HAP-1 (cell line): Measurements from ENCODE around the gene ARL6IP5.

Source experiments
- DNase-seq, 2 experiments: peaks; one replicate each; pipeline ENCODE4 v3.0.0-alpha.2; 2016 to 2020; ENCODE audit warnings: low spot score in 2 of 2
- H3K27me3 ChIP-seq: fragments of 250-450 bp; sonication (Bioruptor Pico); 2 replicates; pipeline ENCODE4 v1.5.1; 2020; ENCODE audit warnings: low read depth, mild to moderate bottlenecking, moderate library complexity
- H3K36me3 ChIP-seq: fragments of 250-450 bp; sonication (Bioruptor Pico); replicated peaks from 2 replicates; pipeline ENCODE4 v1.5.1; 2020; ENCODE audit warnings: mild to moderate bottlenecking
- H3K4me1 ChIP-seq: fragments of 250-450 bp; sonication (Bioruptor Pico); 2 replicates; pipeline ENCODE4 v1.5.1; 2020; ENCODE audit warnings: mild to moderate bottlenecking
- H3K4me3 ChIP-seq: fragments of 250-450 bp; sonication (Bioruptor Pico); 2 replicates; pipeline ENCODE4 v1.5.1; 2020; ENCODE audit warnings: mild to moderate bottlenecking, moderate library complexity
- H3K9me3 ChIP-seq: fragments of 250-450 bp; sonication (Bioruptor Pico); 2 replicates; pipeline ENCODE4 v1.5.1; 2020; ENCODE audit warnings: mild to moderate bottlenecking, moderate library complexity
- in situ Hi-C: fragments of 300-500 bp; cut with MboI; formaldehyde crosslinking; loops from 3 replicates; pipeline ENCODE4 v1.14.3; 2020; ENCODE audit warnings: low sequenced_read_pairs, inconsistent platforms, mixed read lengths

The ARL6IP5 gene

DNA sequence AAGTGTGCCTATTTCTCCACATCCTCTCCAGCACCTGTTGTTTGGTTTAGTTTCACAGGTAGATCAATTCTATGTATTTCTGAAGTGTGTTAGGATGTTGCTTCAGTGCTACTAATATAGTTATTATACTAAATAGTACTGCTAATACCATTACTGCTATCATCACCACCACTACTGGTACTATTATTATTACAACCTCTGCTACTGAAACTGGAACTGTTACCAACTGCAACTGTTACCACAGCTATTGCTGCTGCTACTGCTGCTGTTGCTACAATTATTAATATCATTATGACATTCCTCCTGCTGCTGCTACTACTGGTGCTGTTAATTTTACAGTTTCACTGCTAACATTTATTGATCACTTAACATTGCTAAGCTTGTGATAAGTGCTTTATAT lies 46.0 kb downstream of the ARL6IP5 start:
- Histone ChIP-seq H3K4me3 (no peak overlapping the region), H3K27me3 (no peaks in the 10 kb centered on the region), H3K9me3 (no peaks in the 10 kb centered on the region; the same call in 1 of the 2 replicates), H3K36me3 (no peaks in the 10 kb centered on the region), H3K4me1 (peaks cover 16% of the 10 kb centered on the region)
- in situ Hi-C loops: no loop called here
- no peak for DNase-seq

DNA sequence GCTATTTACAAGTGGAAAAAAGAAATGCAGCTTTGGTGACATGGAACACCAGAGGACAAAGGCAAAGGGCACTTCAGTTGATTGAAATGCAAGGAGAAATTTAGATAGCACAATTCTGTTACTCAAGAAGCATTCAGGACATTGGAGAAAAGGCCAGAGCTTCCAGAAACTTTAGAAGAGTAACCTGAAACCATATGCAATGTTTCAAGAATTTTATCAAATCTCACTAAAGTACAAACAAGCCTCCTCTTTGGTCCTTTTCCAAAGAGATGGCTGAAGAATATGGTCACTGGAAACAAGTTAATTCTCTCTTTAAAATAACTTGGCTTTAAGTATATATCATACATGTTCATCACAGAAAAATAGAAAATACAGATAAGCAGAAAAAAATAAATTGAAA lies 52.3 kb downstream of the ARL6IP5 start:
- peaks cover 8% of the 10 kb centered on the region for H3K27me3 ChIP-seq
- no peaks in the 10 kb centered on the region; the same call in 1 of the 2 replicates for H3K9me3 ChIP-seq
- no peak overlapping the region for H3K4me3 ChIP-seq
- H3K4me1 ChIP-seq: no peaks in the 10 kb centered on the region
- H3K36me3 ChIP-seq: no peaks in the 10 kb centered on the region
- in situ Hi-C loops: no loop called here
- no peak for DNase-seq

DNA sequence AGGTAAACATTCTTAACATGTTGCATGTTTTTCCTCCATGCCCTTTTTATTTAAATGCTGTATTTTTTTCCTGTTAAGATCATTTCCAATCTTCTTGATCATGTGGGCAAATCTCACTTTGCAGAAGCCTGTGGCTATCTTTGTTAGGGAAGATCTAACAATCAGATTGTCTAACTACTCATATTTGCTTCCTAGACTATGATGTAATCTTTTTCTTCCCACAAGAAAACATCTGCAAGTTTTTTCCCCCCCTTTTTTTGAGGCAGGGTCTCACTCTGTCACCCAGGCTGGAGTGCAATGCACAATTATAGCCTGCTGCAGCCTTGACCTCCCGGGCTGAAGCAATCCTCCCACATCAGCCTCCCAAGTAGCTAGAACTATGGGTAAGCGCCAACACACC lies 52.7 kb downstream of the ARL6IP5 start:
- Histone ChIP-seq H3K4me1 (no peaks in the 10 kb centered on the region), H3K4me3 (no peak overlapping the region), H3K27me3 (peaks cover 8% of the 10 kb centered on the region), H3K9me3 (no peaks in the 10 kb centered on the region; the same call in 1 of the 2 replicates), H3K36me3 (no peaks in the 10 kb centered on the region)
- in situ Hi-C loops: no loop called here
- no peak for DNase-seq

DNA sequence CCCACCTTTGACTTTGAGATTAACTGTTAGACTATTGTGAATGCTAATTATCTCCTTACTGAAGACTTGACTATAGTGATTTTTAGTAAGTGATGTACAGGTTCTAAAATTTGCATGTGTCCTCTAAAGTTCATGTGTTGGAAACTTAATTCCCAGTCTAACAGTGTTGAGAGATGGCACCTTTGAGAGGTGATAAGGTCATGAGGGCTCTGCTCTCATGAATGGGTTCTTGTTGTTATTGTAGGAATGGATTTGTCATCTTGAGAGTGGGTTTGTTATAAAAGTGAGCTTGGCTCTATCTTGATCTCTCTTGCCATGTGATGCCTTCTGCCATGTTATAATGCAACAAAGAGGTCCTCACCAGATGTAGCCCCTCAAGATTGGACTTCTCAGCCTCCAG lies 56.6 kb downstream of the ARL6IP5 start:
- no peaks in the 10 kb centered on the region for H3K9me3 ChIP-seq
- H3K36me3 ChIP-seq: no peaks in the 10 kb centered on the region
- no peaks in the 10 kb centered on the region for H3K4me1 ChIP-seq
- in situ Hi-C loops: no loop called here
- peaks cover 8% of the 10 kb centered on the region for H3K27me3 ChIP-seq
- DNase-seq: no peak
- H3K4me3 ChIP-seq: no peak overlapping the region

DNA sequence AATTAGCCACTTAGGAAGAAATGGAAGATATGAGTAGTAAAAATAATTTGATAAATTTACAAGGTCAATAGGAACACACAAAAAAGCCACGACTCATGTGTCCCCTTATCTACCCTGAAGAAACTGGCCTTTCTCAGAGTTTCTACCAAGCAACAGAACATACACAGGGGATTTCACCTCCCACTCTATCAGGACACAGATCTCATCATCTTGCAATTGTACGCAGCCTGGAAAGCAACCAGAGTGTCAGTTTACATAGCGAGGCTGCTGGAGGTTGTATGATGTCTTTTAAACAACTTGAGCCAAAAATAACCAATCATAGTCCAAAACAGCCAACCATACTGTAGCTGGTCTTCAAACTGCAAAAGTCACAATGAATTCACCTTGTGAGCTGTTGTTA lies 57.4 kb downstream of the ARL6IP5 start:
- no peak for DNase-seq
- in situ Hi-C loops: no loop called here
- H3K4me3 ChIP-seq: no peak overlapping the region
- H3K27me3 ChIP-seq: peaks cover 4% of the 10 kb centered on the region
- H3K4me1 ChIP-seq: no peaks in the 10 kb centered on the region
- H3K9me3 ChIP-seq: no peaks in the 10 kb centered on the region
- no peaks in the 10 kb centered on the region for H3K36me3 ChIP-seq

DNA sequence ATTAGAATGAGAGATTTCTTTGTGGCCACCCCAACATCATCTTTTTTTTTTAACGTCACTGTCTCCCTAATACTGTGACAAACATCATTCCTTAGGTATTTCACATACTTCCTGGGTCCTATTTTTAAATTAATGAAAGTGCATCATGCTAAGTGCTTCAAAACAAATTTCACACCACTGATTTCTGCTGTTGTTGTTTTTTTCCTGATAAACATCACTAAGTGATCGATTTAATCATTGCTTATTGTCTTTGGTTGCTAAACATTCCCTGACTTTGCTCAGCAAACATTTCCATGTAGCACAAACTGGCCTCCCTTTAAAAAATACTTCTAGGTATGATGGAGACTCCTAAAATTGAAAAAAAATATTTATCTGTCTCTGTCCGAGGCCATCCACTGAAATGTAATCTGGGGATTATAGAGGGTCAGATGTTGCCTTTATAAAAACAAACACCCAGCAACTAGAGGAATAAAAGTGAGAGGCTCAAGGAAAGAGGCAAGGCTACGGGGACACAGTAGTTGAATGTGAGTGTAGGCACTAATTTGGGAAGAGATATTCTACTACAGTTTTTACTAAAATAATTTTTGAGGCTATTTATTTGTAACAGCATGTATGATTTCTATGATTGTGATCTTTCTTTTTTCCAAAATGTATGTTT lies 58.2 kb downstream of the ARL6IP5 start:
- H3K27me3 ChIP-seq: peaks cover 4% of the 10 kb centered on the region
- DNase-seq: no peak
- H3K4me3 ChIP-seq: no peak overlapping the region
- no peaks in the 10 kb centered on the region for H3K4me1 ChIP-seq
- H3K36me3 ChIP-seq: no peaks in the 10 kb centered on the region
- in situ Hi-C loops: no loop called here
- H3K9me3 ChIP-seq: no peaks in the 10 kb centered on the region

DNA sequence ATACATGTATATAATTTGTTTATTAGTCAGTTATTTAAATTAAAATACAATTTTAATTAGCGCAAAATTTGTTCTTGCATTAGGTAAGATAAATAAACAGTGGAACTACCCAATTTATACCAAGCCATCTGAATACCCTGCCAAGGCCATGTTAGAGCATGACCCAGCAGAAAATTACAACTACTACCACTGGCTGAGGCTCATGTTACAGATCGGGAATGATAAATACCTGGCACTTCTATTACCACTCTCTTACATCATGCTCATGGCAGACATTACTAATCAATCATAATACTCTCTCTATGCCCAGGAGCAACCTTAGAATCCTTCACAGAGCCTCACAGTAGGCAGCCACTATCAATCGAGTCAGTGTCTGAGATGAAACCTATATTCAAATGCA lies 58.9 kb downstream of the ARL6IP5 start:
- H3K27me3 ChIP-seq: peaks cover 4% of the 10 kb centered on the region

DNA sequence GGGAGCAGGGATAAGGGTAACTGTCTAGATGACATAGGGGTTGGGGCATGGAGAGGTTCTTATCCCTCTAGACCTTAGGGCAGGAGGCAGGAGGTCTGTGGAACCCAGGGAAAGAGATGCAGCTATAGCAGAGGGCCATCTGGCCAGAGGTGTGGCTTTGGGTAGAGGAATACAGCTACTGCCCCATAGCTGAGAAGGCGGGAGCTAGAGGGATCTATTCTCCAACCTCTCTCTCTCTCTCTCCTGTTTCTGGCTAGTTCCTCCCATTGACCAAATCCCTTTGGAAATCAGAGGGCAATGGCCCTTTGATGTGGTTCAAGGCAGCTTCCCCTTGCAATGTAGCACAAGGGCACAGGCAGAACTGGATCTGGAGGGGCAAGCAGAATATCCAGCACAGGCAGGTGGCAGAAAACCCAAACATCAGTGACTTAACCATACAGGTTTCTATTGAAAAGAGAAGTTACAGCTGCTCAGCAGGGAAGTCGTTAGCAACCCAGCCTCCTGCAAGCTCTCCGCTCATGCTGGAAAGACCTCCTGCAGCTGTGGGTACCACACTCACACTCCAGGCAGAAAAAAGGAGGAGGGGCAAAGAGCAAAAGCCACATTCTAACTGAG lies 60.0 kb downstream of the ARL6IP5 start:
- in situ Hi-C loops: no loop called here
- Histone ChIP-seq H3K9me3 (no peaks in the 10 kb centered on the region), H3K4me3 (no peak overlapping the region), H3K27me3 (peaks cover 4% of the 10 kb centered on the region), H3K4me1 (no peaks in the 10 kb centered on the region), H3K36me3 (no peaks in the 10 kb centered on the region)
- DNase-seq: no peak

More for the DNA sequence above, 58.9 kb downstream of the ARL6IP5 start:
- no peak for DNase-seq
- no peaks in the 10 kb centered on the region for H3K36me3 ChIP-seq
- no peak overlapping the region for H3K4me3 ChIP-seq
- H3K4me1 ChIP-seq: no peaks in the 10 kb centered on the region
- H3K9me3 ChIP-seq: no peaks in the 10 kb centered on the region
- in situ Hi-C loops: no loop called here

DNA sequence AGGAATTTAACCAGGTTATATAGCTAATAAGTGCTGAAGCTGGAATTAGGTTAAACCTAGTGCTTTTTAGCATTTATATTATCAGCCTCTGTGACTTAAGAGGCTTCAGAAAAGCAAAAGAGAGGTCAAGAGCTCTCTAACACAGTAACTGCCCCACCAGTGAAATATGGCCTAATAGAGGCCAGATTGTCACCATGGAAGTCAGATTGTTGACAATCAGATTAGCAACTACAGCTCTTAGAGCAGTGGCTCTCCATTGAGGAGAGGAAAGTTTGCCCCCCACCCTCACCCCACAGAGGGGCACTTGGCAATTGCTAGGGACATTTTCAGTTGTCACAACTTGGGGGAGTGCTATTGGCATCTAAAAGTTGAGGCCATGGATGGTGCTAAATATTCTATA lies 61.0 kb downstream of the ARL6IP5 start:
- Histone ChIP-seq H3K4me1 (no peaks in the 10 kb centered on the region), H3K36me3 (no peaks in the 10 kb centered on the region), H3K4me3 (no peak overlapping the region), H3K27me3 (peaks cover 4% of the 10 kb centered on the region), H3K9me3 (no peaks in the 10 kb centered on the region)
- in situ Hi-C loops: no loop called here
- no peak for DNase-seq

DNA sequence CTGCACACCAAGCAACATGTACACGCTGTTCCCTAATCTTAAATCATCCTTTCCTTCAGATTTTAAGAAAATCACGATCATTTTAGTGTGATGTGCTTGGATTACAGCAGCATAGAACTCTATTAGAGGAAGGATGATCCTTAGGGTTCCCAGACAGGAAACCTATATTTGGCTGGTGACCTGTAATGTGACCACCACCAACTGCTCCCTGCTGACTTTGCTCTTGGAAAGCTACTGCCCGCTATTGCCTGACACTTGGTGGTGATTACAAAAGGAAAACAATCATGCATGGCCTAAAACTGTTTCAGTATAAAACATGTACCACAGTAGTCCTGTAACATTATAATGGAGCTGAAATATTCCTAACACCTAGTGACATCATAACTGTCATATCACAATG lies 64.8 kb downstream of the ARL6IP5 start:
- Histone ChIP-seq H3K36me3 (no peaks in the 10 kb centered on the region), H3K4me1 (no peaks in the 10 kb centered on the region; the same call in 1 of the 2 replicates), H3K27me3 (peaks cover 4% of the 10 kb centered on the region; the same call in 1 of the 2 replicates), H3K9me3 (no peaks in the 10 kb centered on the region), H3K4me3 (no peak overlapping the region)
- no peak for DNase-seq
- in situ Hi-C loops: no loop called here
